HS-5 (cell line): ENCODE data around the gene SLC25A45.

ENCODE experiments used
- DNase-seq: peaks from one replicate; pipeline ENCODE4 v3.0.0-alpha.2; 2012; ENCODE audit warnings: low read depth

The SLC25A45 gene

GRCh38 chr11:65382033-65382803 lies at the start of gene SLC25A45:
TSS of gene SLC25A45 (minus strand) at chr11:65382646. CDS start at chr11:65381951, 695 bp downstream.
- DNase-seq = peak; percentile 98

GRCh38 chr11:65431451-65432099 lies 49.1 kb upstream of the SLC25A45 start:
- DNase-seq = no peak

- peak; percentile 56 for DNase-seq
Measured at GRCh38 chr11:65430406-65431217, 48.2 kb upstream of the SLC25A45 start.

GRCh38 chr11:65429724-65430405 lies 47.4 kb upstream of the SLC25A45 start:
- peak; percentile 60 for DNase-seq

GRCh38 chr11:65429068-65429681 lies 46.7 kb upstream of the SLC25A45 start:
- DNase-seq = peak; percentile 77

- no peak for DNase-seq
Measured at GRCh38 chr11:65428578-65429067, 46.2 kb upstream of the SLC25A45 start.

- peak; percentile 86 for DNase-seq
Measured at GRCh38 chr11:65427691-65428577, 45.5 kb upstream of the SLC25A45 start.

GRCh38 chr11:65426839-65427690 lies 44.6 kb upstream of the SLC25A45 start:
- DNase-seq = peak; percentile 73

- peak; percentile 62 for DNase-seq
Measured at GRCh38 chr11:65425971-65426838, 43.8 kb upstream of the SLC25A45 start.

GRCh38 chr11:65425105-65425970 lies 42.9 kb upstream of the SLC25A45 start:
- peak; percentile 53 for DNase-seq

GRCh38 chr11:65424205-65425104 lies 42.0 kb upstream of the SLC25A45 start:
- DNase-seq = peak; percentile 29

- no peak for DNase-seq
Measured at GRCh38 chr11:65423516-65424204, 41.2 kb upstream of the SLC25A45 start.

- peak; percentile 86 for DNase-seq
Measured at GRCh38 chr11:65422633-65423515, 40.4 kb upstream of the SLC25A45 start, which contains the start of gene NEAT1. TSS of gene NEAT1 (plus strand) at chr11:65422798.

GRCh38 chr11:65421794-65422632 lies 39.6 kb upstream of the SLC25A45 start:
- DNase-seq = peak; percentile 85
